A673 (cell line): ENCODE measurements around the gene GSTO2. TPM values are rescaled to one million over a fixed set of nuclear protein-coding genes. Genes with fewer than 3 reads are reported as not detected.

Experiments
- BruUV-seq: library from RNA; stranded (reverse); fragments of 400-500 nt; replicated peaks from 2 replicates; lab custom pipeline; 2021; lab: Mats Ljungman, UMichigan
- CTCF ChIA-PET: fragments of 300-600 bp; sonication (Branson Sonifier 250); formaldehyde crosslinking; loops from one replicate; lab custom pipeline; 2022; ENCODE audit warnings: antibody characterized with exemption; lab: Charles Lee
- POLR2A ChIA-PET: fragments of 300-600 bp; sonication (Branson Sonifier 250); formaldehyde crosslinking; loops from one replicate; lab custom pipeline; 2022; ENCODE audit warnings: antibody characterized with exemption; ENCODE audit not compliant: low non-redundant PET; lab: Charles Lee
- DNase-seq: peaks from one replicate; pipeline ENCODE4 v3.0.0-alpha.2; 2015; ENCODE audit warnings: low spot score
- H3K27ac ChIP-seq: fragments of 200-600 bp; sonication (generic); 2 replicates; pipeline ENCODE4 v1.5.1; 2016; ENCODE audit warnings: mixed run types, low read depth, mild to moderate bottlenecking, mixed read lengths, antibody characterized with exemption, low read length; ENCODE audit not compliant: poor library complexity, severe bottlenecking
- H3K27me3 ChIP-seq: fragments of 200-600 bp; sonication (generic); replicated peaks from 2 replicates; pipeline ENCODE4 v1.6.1; 2017; ENCODE audit warnings: mixed run types, low read depth, mild to moderate bottlenecking, mixed read lengths, antibody characterized with exemption, low read length; ENCODE audit not compliant: insufficient read depth, poor library complexity
- H3K36me3 ChIP-seq: fragments of 200-600 bp; sonication (generic); 2 replicates; pipeline ENCODE4 v1.6.1; 2016; ENCODE audit warnings: mixed run types, mild to moderate bottlenecking, mixed read lengths, antibody characterized with exemption, low read length; ENCODE audit not compliant: insufficient read depth, poor library complexity, severe bottlenecking
- H3K4me1 ChIP-seq: fragments of 200-600 bp; sonication (generic); 2 replicates; pipeline ENCODE4 v1.6.1; 2017; ENCODE audit warnings: mixed run types, mild to moderate bottlenecking, mixed read lengths, antibody characterized with exemption, low read length; ENCODE audit not compliant: insufficient read depth, poor library complexity, severe bottlenecking
- H3K4me3 ChIP-seq: fragments of 200-600 bp; sonication (generic); 2 replicates; pipeline ENCODE4 v1.5.1; 2016; ENCODE audit warnings: low read depth, mixed run types, mild to moderate bottlenecking, mixed read lengths, low read length; ENCODE audit not compliant: poor library complexity, severe bottlenecking
- H3K9me3 ChIP-seq: fragments of 200-600 bp; sonication (generic); 2 replicates; pipeline ENCODE4 v1.6.1; 2016; ENCODE audit warnings: mixed run types, low read depth, mild to moderate bottlenecking, mixed read lengths, antibody characterized with exemption, low read length; ENCODE audit not compliant: poor library complexity, severe bottlenecking
- EZH2 ChIP-seq: fragments of 200-600 bp; sonication (generic); IDR thresholded peaks from 2 replicates; pipeline ENCODE4 v1.6.1; 2017; ENCODE audit warnings: borderline replicate concordance, low read depth, mild to moderate bottlenecking, mixed read lengths, antibody characterized with exemption, low read length; ENCODE audit not compliant: poor library complexity, severe bottlenecking
- intact Hi-C: fragments of 100-400 bp; cut with micrococcal nuclease; formaldehyde crosslinking; loops from one replicate; pipeline ENCODE4 v1.10.0; 2022; ENCODE audit not compliant: unreplicated experiment
- total RNA-seq: library from RNA; stranded (reverse); gene quantifications from 2 replicates; pipeline ENCODE4 v1.2.3, GENCODE V29; 2021
- TF ChIP-seq, protein P1 (sequence below): fragments of 300-800, 200-600 bp; sonication (generic); conservative IDR thresholded peaks from 2 replicates; pipeline ENCODE4 v1.5.1; 2017; ENCODE audit warnings: low read depth, mild to moderate bottlenecking, antibody characterized with exemption, low read length, moderate library complexity, mixed read lengths

The GSTO2 gene
- total RNA-seq, 1 experiment from 2014 or later: 0.26 TPM

DNA sequence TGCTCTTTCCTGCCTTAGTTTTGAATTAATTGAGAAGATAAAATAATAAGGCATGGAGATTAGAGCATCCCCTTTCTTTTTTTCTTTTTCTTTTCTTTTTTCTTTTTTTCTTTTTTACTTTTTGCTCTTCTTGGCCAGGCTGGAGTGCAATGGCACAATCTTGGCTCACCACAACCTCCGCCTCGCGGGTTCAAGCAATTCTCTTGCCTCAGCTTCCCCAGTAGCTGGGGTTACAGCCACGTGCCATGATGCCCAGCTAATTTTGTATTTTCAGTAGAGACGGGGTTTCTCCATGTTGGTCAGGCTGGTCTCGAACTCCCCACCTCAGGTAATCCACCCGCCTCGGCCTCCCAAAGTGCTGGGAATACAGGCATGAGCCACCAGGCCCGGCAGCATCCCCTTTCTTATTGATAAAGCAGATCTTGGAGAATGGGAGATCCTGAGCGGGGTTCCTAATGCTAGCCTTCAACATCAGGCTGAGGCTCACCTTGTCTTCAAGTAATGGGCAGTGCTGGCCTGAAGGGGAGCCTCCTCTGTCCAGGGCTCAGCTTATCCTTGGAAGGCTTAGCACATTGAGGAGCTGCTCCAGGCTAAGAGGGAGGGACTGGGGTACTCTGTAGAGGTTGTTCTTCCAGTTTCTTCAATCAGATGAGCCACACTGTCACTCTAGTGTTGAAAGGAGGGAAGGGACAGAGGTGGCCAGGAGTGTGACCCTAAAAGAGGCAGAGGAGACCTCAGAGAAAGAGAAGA lies 27.9 kb downstream of the GSTO2 start:
- H3K4me3 ChIP-seq: no peak overlapping the region
- DNase-seq: no peak
- intact Hi-C loops: no loop called here
- POLR2A ChIA-PET: no interaction called here
- BruUV-seq: no TSS peak
- CTCF ChIA-PET: interaction anchor here (0.7 kb wide), 1 partner anchor 459 kb away, joined by 6 read pairs; no protein-coding TSS in a partner anchor
- no peak for TF ChIP-seq EZH2
- TF ChIP-seq, protein P1, sequence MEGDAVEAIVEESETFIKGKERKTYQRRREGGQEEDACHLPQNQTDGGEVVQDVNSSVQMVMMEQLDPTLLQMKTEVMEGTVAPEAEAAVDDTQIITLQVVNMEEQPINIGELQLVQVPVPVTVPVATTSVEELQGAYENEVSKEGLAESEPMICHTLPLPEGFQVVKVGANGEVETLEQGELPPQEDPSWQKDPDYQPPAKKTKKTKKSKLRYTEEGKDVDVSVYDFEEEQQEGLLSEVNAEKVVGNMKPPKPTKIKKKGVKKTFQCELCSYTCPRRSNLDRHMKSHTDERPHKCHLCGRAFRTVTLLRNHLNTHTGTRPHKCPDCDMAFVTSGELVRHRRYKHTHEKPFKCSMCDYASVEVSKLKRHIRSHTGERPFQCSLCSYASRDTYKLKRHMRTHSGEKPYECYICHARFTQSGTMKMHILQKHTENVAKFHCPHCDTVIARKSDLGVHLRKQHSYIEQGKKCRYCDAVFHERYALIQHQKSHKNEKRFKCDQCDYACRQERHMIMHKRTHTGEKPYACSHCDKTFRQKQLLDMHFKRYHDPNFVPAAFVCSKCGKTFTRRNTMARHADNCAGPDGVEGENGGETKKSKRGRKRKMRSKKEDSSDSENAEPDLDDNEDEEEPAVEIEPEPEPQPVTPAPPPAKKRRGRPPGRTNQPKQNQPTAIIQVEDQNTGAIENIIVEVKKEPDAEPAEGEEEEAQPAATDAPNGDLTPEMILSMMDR: no peak
- peaks cover 4% of the 10 kb centered on the region for H3K27me3 ChIP-seq
- H3K27ac ChIP-seq: no peak overlapping the region
- H3K36me3 ChIP-seq: no peaks in the 10 kb centered on the region
- H3K4me1 ChIP-seq: no peaks in the 10 kb centered on the region
- no peaks in the 10 kb centered on the region for H3K9me3 ChIP-seq

DNA sequence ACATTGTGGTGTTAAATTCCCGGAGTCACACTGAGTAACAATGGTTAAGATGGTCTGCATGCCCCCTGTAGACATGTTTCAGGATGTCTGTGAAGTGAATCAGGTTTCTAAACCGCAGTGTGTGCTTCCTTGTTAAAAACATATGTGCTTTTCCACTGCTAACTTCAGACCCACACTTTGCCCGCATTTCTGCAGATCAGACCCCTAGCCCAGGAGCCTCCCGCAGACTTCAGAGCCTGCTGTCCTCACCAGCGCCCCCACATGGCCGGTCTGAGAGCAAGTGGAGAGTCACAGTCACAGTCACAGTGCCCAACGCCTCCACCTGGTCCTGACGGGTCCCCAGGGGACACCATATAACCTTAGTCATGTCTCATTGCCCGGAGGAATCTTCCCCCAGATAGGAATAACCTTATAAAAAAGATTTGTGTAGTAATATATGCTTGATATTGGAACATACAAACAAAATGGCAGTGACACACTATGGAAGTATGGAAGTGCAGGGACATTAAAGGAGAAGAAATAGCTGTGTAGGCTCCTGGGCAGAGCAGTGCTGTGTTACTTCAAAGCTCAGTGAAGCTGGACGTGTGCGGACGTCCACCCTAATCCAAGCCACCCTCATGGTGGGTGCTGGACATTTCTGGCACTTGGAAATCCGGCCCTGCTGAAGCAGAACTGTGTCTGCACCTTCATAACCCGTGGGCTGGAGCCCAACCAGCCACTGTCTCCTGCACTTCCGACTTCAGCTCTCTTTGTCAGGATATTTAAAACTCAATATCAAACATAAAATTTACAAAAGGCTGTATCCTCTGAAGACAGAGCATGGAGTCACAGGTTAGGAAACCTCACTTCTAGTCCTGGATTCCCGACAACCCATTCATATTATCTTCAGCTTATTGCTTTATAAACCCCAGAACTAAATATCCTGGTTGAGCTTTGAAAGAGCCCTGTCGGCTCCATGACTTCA lies 29.0 kb downstream of the GSTO2 start:
- no TSS peak for BruUV-seq
- TF ChIP-seq, protein P1: peak; percentile 74
- TF ChIP-seq EZH2: no peak
- Histone ChIP-seq H3K27ac (no peak overlapping the region), H3K36me3 (no peaks in the 10 kb centered on the region), H3K4me3 (no peak overlapping the region), H3K27me3 (peaks cover 4% of the 10 kb centered on the region), H3K9me3 (no peaks in the 10 kb centered on the region), H3K4me1 (no peaks in the 10 kb centered on the region)
- ChIA-PET CTCF (interaction anchor here (1.9 kb wide), 1 partner anchor 56 kb away, joined by 5 read pairs; the partner anchor contains the start of gene CFAP58), POLR2A (no interaction called here)
- peak; percentile 60 for DNase-seq
- intact Hi-C loops: no loop called here
